ENCODE data around the gene CALD1. TPM values are rescaled to one million over a fixed set of nuclear protein-coding genes. Genes with fewer than 3 reads are reported as not detected.

CALD1 gene
- total RNA-seq, 4 donors from 2014 or later, result 1,513 to 2,575 (median 1,808) TPM

DNA sequence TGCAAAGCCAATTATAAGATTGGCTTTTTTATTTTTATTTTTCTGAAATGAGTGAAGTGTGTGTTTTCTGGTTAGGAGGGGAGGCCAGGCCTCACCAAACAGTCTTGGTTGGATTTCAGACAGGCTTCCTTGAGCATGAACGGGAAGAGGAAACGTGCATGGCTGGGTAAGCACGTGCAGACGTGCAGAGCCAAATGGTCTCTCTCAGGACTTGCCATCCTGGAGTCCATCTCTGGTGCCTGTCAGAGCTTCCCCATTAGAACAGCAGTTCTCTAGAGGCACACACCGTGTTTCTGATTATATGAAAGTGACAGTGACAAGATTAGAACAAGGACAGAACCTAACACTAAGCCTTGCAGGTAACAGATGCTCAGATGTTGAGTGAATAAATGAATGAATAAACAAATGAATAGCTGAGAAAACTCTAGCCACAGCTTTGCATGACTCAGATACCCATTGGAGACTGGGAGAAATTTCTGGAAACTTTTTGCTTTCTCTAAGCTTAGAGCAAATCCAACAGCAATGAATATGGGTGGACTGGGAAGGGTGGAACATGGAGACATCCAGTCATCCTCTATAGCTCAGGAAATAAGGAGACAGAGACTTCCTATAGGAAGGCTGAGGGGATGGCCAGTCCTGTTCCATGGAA is 11.8 kb upstream of the CALD1 start:
- peaks cover 0 to 11% (median 4%) of the 10 kb centered on the region in 3 donors for H3K4me1 ChIP-seq
- no peaks in the 10 kb centered on the region for H3K27me3 ChIP-seq
- no peaks in the 10 kb centered on the region for H3K9me3 ChIP-seq
- H3K27ac ChIP-seq, result peak overlapping the region in 2 of 4 donors; percentile 52 to 66
- ATAC-seq, result peak; percentile 13
- H3K4me3 ChIP-seq, result no peak overlapping the region
- TF ChIP-seq POLR2AphosphoS5 (IDR thresholded peaks at IDR 0.05) (no peak), POLR2A (IDR thresholded peaks at IDR 0.05) (no peak), EP300 (IDR thresholded peaks at IDR 0.05) (no peak)
- TF ChIP-seq, protein P1, sequence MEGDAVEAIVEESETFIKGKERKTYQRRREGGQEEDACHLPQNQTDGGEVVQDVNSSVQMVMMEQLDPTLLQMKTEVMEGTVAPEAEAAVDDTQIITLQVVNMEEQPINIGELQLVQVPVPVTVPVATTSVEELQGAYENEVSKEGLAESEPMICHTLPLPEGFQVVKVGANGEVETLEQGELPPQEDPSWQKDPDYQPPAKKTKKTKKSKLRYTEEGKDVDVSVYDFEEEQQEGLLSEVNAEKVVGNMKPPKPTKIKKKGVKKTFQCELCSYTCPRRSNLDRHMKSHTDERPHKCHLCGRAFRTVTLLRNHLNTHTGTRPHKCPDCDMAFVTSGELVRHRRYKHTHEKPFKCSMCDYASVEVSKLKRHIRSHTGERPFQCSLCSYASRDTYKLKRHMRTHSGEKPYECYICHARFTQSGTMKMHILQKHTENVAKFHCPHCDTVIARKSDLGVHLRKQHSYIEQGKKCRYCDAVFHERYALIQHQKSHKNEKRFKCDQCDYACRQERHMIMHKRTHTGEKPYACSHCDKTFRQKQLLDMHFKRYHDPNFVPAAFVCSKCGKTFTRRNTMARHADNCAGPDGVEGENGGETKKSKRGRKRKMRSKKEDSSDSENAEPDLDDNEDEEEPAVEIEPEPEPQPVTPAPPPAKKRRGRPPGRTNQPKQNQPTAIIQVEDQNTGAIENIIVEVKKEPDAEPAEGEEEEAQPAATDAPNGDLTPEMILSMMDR (IDR thresholded peaks at IDR 0.05), result no peak
- 83% methylated on average over 1 of the region's 5 CpGs; no CpG with 5 or more reads in 1 of the 2 donors for WGBS, 2 donors (ENCODE audit: low coverage in 1 of 2)
- no peaks in the 10 kb centered on the region for H3K36me3 ChIP-seq

DNA sequence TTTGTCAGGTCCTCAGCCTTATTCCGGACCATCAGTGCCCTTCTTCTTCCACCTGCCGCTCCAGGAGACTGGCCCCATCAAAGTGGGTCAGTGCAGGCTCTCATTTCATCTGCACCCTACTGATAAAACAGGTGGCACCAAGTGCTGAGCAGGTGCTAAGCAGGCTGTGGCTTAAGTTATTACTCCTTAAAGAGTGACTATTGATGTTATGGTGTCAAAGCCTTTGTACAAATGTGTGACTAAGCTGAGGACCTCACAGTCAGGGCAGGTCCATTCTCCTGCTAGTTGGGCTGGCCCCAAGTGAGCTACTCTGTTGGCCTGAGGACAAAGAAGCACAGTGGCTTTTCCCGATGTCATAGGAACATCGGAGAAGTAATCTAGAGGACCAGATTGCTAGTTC is 11.2 kb upstream of the CALD1 start:
- WGBS, 2 donors (ENCODE audit: low coverage in 1 of 2), result 77 to 93% methylated on average over 4 of the region's 4 CpGs
- H3K27ac ChIP-seq, result peak overlapping the region in 1 of 4 donors; percentile 66
- no peaks in the 10 kb centered on the region for H3K27me3 ChIP-seq
- no peaks in the 10 kb centered on the region for H3K9me3 ChIP-seq
- no peaks in the 10 kb centered on the region for H3K36me3 ChIP-seq
- no peak for ATAC-seq
- no peak overlapping the region for H3K4me3 ChIP-seq
- H3K4me1 ChIP-seq, result peaks cover 0 to 11% (median 4%) of the 10 kb centered on the region in 3 donors
- TF ChIP-seq, protein P1 (IDR thresholded peaks at IDR 0.05), result no peak
- TF ChIP-seq POLR2A (IDR thresholded peaks at IDR 0.05), result no peak
- TF ChIP-seq POLR2AphosphoS5 (IDR thresholded peaks at IDR 0.05), result no peak
- TF ChIP-seq EP300 (IDR thresholded peaks at IDR 0.05), result no peak

DNA sequence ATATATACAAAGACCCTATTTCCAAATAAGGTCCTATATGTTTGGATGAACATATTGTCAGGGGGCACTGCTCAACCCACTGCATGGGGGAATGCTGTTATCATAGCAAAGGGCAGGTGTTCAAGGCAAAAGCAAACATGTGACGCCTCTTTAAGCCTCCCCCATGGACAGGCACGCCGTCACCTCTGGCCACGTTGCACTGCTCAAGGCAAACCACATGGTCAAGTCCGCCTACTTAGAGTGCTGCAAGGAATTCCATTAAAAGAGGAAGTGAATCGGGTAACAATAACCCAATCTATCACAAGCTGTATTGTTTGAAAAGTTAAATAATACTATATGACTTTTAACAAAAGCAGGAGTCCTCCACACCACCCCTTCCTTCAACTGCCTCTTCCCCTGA is 8.8 kb upstream of the CALD1 start:
- no peak for ATAC-seq
- H3K27me3 ChIP-seq, result no peaks in the 10 kb centered on the region
- no peak overlapping the region for H3K27ac ChIP-seq
- no peak overlapping the region for H3K4me3 ChIP-seq
- TF ChIP-seq, protein P1 (IDR thresholded peaks at IDR 0.05), result no peak
- TF ChIP-seq EP300 (IDR thresholded peaks at IDR 0.05) (no peak), POLR2A (IDR thresholded peaks at IDR 0.05) (no peak), POLR2AphosphoS5 (IDR thresholded peaks at IDR 0.05) (no peak)
- no peaks in the 10 kb centered on the region for H3K36me3 ChIP-seq
- 51 to 84% methylated on average over 2 to 5 of the region's 6 CpGs for WGBS, 2 donors (ENCODE audit: low coverage in 1 of 2)
- H3K9me3 ChIP-seq, result no peaks in the 10 kb centered on the region
- peaks cover 0 to 7% (median 4%) of the 10 kb centered on the region in 3 donors for H3K4me1 ChIP-seq

DNA sequence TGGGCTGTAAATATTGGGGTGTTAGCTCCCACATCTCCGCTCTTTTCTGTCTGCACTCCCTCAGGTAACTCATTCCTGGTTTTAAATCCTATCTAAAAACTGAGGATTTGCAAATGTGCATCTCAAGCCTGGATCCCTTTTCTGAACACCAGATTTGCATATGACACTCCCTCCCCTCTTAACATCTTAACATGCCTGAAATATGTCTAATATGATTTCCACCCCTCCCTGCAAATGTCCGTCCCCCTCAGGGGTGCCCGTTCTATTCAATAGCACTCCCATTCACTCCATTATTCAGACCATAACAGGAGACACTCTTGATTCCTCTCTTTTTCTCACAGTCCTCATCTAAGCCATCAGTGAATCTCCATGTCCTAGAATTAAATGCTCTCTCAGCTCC is 8.3 kb upstream of the CALD1 start:
- no peak for ATAC-seq
- peaks cover 0 to 7% (median 4%) of the 10 kb centered on the region in 3 donors for H3K4me1 ChIP-seq
- H3K27ac ChIP-seq, result no peak overlapping the region
- no peak for TF ChIP-seq EP300 (IDR thresholded peaks at IDR 0.05)
- TF ChIP-seq POLR2AphosphoS5 (IDR thresholded peaks at IDR 0.05), result no peak
- TF ChIP-seq, protein P1 (IDR thresholded peaks at IDR 0.05), result no peak
- TF ChIP-seq POLR2A (IDR thresholded peaks at IDR 0.05), result no peak
- WGBS, 2 donors (ENCODE audit: low coverage in 1 of 2), result 85 to 93% methylated on average over 3 of the region's 3 CpGs
- no peak overlapping the region for H3K4me3 ChIP-seq
- H3K27me3 ChIP-seq, result no peaks in the 10 kb centered on the region
- no peaks in the 10 kb centered on the region for H3K36me3 ChIP-seq
- H3K9me3 ChIP-seq, result no peaks in the 10 kb centered on the region

DNA sequence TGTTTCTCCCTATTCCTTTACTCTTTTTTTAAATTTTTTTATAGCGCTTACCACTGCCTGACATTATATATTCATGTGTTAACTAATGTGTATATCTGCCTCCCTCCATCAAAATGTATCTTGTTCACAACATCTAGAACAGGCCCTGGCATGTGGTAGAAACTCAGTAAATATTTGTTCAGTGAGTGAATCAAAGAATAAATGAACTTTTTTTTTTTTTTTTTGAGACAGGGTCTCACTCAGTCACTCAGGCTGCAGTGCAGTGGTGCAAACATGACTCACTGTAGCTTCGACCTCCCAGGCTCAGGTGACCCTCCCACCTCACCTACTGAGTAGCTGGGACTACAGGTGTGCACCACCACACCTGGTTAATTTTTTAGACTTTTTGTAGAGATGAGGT is 7.5 kb upstream of the CALD1 start:
- 90 to 100% methylated on average over 2 of the region's 2 CpGs for WGBS, 2 donors (ENCODE audit: low coverage in 1 of 2)
- Histone ChIP-seq H3K9me3 (no peaks in the 10 kb centered on the region), H3K4me3 (no peak overlapping the region), H3K4me1 (peaks cover 0 to 13% (median 4%) of the 10 kb centered on the region in 3 donors), H3K27ac (no peak overlapping the region), H3K36me3 (no peaks in the 10 kb centered on the region), H3K27me3 (no peaks in the 10 kb centered on the region)
- no peak for ATAC-seq
- no peak for TF ChIP-seq POLR2A (IDR thresholded peaks at IDR 0.05)
